ENCODE measurements around the gene C2orf81.
A peak's percentile ranks its signal among the peaks of the same experiment; 100 is the strongest.
"Not testable (repeated sequence)": the region's sequence is repeated elsewhere in the genome, so short reads cannot be mapped to it uniquely, and the experiment has no call there.

The C2orf81 gene

GRCh38 chr2:74423231-74424095 lies 2.0 kb upstream of the C2orf81 start:
- DNase-seq: no peak

- DNase-seq: not testable (repeated sequence)
Measured at GRCh38 chr2:74420443-74421103, 846 bp downstream of the C2orf81 start.

GRCh38 chr2:74420006-74420405 lies 1.4 kb downstream of the C2orf81 start:
- no peak for DNase-seq

- DNase-seq: no peak
Measured at GRCh38 chr2:74419345-74419744, 2.1 kb downstream of the C2orf81 start.

GRCh38 chr2:74418312-74418711 lies 3.1 kb downstream of the C2orf81 start:
- DNase-seq: no peak

- no peak for DNase-seq
Measured at GRCh38 chr2:74417763-74418162, 3.7 kb downstream of the C2orf81 start.

- DNase-seq: no peak
Measured at GRCh38 chr2:74417197-74417596, 4.2 kb downstream of the C2orf81 start.

GRCh38 chr2:74416778-74417177 lies 4.6 kb downstream of the C2orf81 start:
- no peak for DNase-seq

- no peak for DNase-seq
Measured at GRCh38 chr2:74415762-74416395, 5.5 kb downstream of the C2orf81 start.

GRCh38 chr2:74414881-74415761 lies 6.3 kb downstream of the C2orf81 start:
- no peak for DNase-seq

- DNase-seq: no peak
Measured at GRCh38 chr2:74414441-74414840, 7.0 kb downstream of the C2orf81 start.

- DNase-seq: no peak
Measured at GRCh38 chr2:74413001-74413698, 8.3 kb downstream of the C2orf81 start.

GRCh38 chr2:74407682-74408081 lies 13.7 kb downstream of the C2orf81 start:
- no peak for DNase-seq

GRCh38 chr2:74406035-74406434 lies 15.4 kb downstream of the C2orf81 start:
- no peak for DNase-seq

- DNase-seq: no peak
Measured at GRCh38 chr2:74401891-74402290, 19.5 kb downstream of the C2orf81 start.

- DNase-seq: no peak
Measured at GRCh38 chr2:74399785-74400184, 21.6 kb downstream of the C2orf81 start.

GRCh38 chr2:74396149-74396548 lies 25.3 kb downstream of the C2orf81 start:
- no peak for DNase-seq

GRCh38 chr2:74393525-74393924 lies 27.9 kb downstream of the C2orf81 start:
- DNase-seq: no peak

- DNase-seq: no peak
Measured at GRCh38 chr2:74392449-74392743, 29.0 kb downstream of the C2orf81 start.

GRCh38 chr2:74391580-74392448 lies 29.6 kb downstream of the C2orf81 start:
- DNase-seq: peak; percentile 94

GRCh38 chr2:74391209-74391579 lies 30.2 kb downstream of the C2orf81 start:
- DNase-seq: no peak

All from activated CD4-positive, alpha-beta T cell treated with anti-CD3 and anti-CD28 coated beads for 1 hour (primary cell).